RWPE2 (cell line): Measurements from ENCODE around the gene SIPA1L3.

Source experiments
- ATAC-seq: fragments of 200-7000 bp; cut with Tn5 transposase; 3 replicates; pipeline ENCODE4 v1.9.1; 2021; ENCODE audit warnings: low read depth
- DNase-seq: peaks from one replicate; pipeline ENCODE4 v3.0.0-alpha.2; 2020; ENCODE audit warnings: low spot score
- H3K27ac ChIP-seq: fragments of 450-650 bp; 2 replicates; pipeline ENCODE4 v1.5.1; 2017; ENCODE audit warnings: mild to moderate bottlenecking; ENCODE audit not compliant: poor library complexity, severe bottlenecking
- H3K27me3 ChIP-seq: fragments of 250-450 bp; sonication (Bioruptor Pico); 2 replicates; pipeline ENCODE4 v1.5.1; 2021; ENCODE audit warnings: mild to moderate bottlenecking, moderate library complexity; ENCODE audit not compliant: insufficient read depth, poor library complexity, severe bottlenecking
- H3K36me3 ChIP-seq: fragments of 250-450 bp; sonication (Bioruptor Pico); 2 replicates; pipeline ENCODE4 v1.5.1; 2020; ENCODE audit warnings: low read depth, mild to moderate bottlenecking, moderate library complexity
- H3K4me1 ChIP-seq: fragments of 250-450 bp; sonication (Bioruptor Pico); 2 replicates; pipeline ENCODE4 v1.5.1; 2021; ENCODE audit warnings: mild to moderate bottlenecking, moderate library complexity; ENCODE audit not compliant: insufficient read depth, poor library complexity, severe bottlenecking
- H3K4me3 ChIP-seq: fragments of 250-450 bp; sonication (Bioruptor Pico); 2 replicates; pipeline ENCODE4 v1.5.1; 2021; ENCODE audit warnings: mild to moderate bottlenecking, moderate library complexity; ENCODE audit not compliant: severe bottlenecking
- H3K9me3 ChIP-seq: fragments of 250-450 bp; sonication (Bioruptor Pico); 2 replicates; pipeline ENCODE4 v1.5.1; 2021; ENCODE audit warnings: mild to moderate bottlenecking, moderate library complexity; ENCODE audit not compliant: severe bottlenecking
- TF ChIP-seq, protein P1 (sequence below): fragments of 450-650 bp; IDR thresholded peaks from one replicate; pipeline ENCODE4 v1.5.1; 2017; ENCODE audit warnings: mild to moderate bottlenecking, moderate library complexity; ENCODE audit not compliant: poor library complexity, severe bottlenecking

SIPA1L3 gene

DNA sequence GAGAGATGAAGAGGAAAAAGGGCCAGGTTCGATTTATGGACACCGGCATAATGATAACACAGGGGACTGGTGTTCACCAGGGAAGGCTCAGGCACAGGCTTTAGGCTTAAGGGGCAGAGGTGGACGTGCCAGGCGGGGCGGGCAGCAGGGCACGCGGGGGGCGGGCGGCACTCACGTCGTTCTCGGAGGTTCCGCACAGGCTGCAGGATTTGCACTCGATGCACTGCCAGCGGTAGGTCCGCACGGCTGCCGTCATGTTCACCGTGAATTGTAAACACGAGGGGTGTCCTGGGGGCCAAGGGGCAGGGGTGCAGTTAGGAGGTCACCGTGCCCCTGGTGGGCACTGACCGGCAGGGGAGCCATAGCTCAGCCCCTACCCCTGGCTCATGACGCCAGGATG is 306.5 kb downstream of the SIPA1L3 start:
- ATAC-seq (no peak), DNase-seq (no peak)
- Histone ChIP-seq H3K9me3 (no peaks in the 10 kb centered on the region), H3K27ac (no peak overlapping the region), H3K27me3 (no peaks in the 10 kb centered on the region), H3K4me3 (no peak overlapping the region), H3K4me1 (peaks cover 8% of the 10 kb centered on the region), H3K36me3 (peaks cover 4% of the 10 kb centered on the region)
- TF ChIP-seq, protein P1, sequence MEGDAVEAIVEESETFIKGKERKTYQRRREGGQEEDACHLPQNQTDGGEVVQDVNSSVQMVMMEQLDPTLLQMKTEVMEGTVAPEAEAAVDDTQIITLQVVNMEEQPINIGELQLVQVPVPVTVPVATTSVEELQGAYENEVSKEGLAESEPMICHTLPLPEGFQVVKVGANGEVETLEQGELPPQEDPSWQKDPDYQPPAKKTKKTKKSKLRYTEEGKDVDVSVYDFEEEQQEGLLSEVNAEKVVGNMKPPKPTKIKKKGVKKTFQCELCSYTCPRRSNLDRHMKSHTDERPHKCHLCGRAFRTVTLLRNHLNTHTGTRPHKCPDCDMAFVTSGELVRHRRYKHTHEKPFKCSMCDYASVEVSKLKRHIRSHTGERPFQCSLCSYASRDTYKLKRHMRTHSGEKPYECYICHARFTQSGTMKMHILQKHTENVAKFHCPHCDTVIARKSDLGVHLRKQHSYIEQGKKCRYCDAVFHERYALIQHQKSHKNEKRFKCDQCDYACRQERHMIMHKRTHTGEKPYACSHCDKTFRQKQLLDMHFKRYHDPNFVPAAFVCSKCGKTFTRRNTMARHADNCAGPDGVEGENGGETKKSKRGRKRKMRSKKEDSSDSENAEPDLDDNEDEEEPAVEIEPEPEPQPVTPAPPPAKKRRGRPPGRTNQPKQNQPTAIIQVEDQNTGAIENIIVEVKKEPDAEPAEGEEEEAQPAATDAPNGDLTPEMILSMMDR, result no peak

DNA sequence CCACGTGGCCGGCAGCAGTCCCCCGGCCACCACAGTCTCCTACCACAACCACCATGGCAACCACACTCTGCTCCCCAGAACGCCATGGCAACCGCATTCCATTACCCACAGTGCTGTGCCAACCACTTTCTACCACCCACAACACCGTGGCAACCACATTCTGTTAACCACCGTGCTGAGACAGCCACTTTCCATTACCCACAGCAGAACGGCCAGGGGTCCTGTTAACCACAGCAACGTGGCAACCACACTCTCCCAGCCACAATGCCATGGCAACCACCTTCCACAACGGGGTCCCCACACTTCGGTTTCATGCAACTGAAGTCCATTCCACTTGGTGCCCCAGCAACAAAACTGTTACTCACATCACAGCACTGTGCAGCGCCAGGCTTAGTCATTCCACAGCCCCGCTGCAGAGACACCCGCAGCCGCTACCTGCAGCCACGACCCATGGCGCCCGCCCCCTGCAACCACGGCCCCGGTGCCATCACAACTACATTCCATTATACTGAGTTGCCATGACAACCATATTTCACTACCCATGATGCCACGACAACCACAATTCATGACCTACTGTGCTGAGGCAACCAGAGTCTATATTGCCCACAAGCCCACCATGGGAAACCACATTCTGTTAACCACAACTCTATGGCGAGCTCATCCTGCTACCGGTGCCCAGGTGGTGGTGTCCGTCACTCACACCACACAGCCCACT is 307.1 kb downstream of the SIPA1L3 start:
- TF ChIP-seq, protein P1, result no peak
- no peak overlapping the region for H3K27ac ChIP-seq
- peaks cover 4% of the 10 kb centered on the region for H3K36me3 ChIP-seq
- H3K4me3 ChIP-seq, result no peak overlapping the region
- ATAC-seq (peak; percentile 19; the same call in 1 of the 3 replicates), DNase-seq (no peak)
- H3K9me3 ChIP-seq, result no peaks in the 10 kb centered on the region
- H3K4me1 ChIP-seq, result peaks cover 8% of the 10 kb centered on the region
- no peaks in the 10 kb centered on the region for H3K27me3 ChIP-seq

DNA sequence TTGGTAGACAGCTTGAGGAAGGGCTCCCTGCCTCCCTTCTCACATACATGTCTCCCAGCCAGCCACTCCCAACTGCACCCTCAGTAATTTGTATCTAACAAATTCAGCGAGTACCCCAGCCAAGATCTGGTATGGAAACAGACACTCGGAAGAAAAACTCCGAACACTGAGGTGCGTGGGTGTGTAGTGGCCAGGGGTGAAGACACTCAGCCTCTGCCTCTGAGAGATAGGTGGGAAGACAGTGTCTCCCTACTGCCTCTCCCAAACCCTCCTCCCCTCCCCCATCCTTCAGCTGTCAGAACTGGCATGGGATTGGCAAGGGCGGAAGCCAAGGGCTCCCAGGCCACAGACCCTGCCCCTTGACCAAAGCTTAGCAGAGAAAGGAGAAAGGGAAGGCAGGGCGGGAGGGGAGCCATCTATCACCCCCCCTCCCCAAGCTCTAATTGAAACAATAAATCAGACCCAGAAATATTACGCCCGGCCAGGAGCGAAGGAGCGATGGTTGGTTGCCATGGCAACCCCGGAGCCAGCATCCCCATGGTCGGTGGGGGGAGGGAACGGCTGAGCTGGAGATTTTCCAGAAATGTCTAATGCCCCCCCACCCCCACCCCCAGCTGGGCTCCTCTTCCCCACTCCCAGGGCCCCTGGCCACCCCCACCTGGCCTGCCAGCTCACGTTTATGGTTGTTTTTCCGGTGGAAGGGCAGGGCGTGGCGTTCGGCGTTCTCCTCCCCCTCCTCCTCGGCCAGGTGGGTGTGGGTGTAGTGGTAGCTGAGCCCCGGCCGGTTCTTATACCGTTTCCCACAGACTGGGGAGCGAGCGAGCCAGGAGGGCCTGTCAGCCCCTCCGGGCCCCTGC is 310.0 kb downstream of the SIPA1L3 start:
- ATAC-seq, result no peak
- TF ChIP-seq, protein P1, result no peak
- Histone ChIP-seq H3K9me3 (no peaks in the 10 kb centered on the region), H3K36me3 (peaks cover 4% of the 10 kb centered on the region), H3K4me3 (no peak overlapping the region), H3K4me1 (no peaks in the 10 kb centered on the region), H3K27ac (no peak overlapping the region), H3K27me3 (no peaks in the 10 kb centered on the region)
- no peak for DNase-seq

DNA sequence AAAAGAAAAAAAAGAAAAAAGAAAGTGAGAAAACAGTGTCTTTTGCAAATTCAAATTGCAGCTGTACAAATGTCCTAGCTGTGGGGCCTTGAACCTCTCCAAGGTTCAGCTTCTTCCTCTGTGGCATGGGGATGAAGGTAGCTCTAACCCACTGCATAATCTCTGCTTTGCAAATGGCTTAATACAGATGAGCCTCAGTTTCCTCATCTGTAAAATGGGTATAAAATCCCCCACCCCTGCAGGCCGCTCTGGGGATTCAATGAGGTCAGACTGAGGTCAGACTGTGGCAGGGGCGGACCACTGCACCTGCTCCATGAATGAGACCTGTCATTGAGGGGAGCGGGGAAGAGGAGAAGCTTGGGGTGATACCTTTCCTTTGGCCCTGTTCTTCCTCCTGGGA is 311.2 kb downstream of the SIPA1L3 start:
- no peaks in the 10 kb centered on the region for H3K27me3 ChIP-seq
- H3K9me3 ChIP-seq, result no peaks in the 10 kb centered on the region
- TF ChIP-seq, protein P1, result no peak
- no peak for ATAC-seq
- DNase-seq, result no peak
- H3K4me3 ChIP-seq, result no peak overlapping the region
- peaks cover 4% of the 10 kb centered on the region for H3K36me3 ChIP-seq
- H3K4me1 ChIP-seq, result no peaks in the 10 kb centered on the region
- no peak overlapping the region for H3K27ac ChIP-seq
